CD4-positive, alpha-beta T cell treated with Interleukin-12 subunit alpha and Interleukin-12 subunit beta, for 1 hour (primary cell): ENCODE results near the gene PERM1.

Experiments
- DNase-seq: peaks from one replicate; pipeline ENCODE4 v3.0.0-alpha.2; 2020

PERM1 gene

DNA sequence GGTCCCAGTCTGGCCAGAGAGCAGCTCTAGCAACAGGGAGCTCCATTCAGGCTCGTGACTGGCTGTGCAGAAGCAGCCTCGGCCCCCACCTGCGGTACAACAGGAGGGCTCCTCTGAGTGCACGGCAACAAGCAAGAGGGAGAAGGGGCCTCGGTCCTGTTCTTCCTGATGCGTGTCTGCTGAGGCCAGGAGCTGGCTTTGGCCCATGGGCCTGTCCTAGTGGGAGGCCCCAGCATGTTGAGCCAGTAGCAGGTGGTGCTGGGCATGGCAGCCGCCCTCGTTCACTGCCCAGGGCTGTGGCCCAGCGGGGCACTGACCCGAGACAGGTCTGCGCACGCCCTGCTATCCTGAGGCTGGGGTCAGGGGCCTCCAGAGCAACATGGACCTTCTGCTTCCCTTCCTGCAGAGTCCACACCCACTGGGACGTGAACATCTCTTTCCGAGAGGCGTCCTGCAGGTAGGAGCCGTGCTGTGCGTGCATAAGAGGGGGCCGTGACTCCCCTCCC, 51.2 kb downstream of the PERM1 start:
- no peak for DNase-seq

DNA sequence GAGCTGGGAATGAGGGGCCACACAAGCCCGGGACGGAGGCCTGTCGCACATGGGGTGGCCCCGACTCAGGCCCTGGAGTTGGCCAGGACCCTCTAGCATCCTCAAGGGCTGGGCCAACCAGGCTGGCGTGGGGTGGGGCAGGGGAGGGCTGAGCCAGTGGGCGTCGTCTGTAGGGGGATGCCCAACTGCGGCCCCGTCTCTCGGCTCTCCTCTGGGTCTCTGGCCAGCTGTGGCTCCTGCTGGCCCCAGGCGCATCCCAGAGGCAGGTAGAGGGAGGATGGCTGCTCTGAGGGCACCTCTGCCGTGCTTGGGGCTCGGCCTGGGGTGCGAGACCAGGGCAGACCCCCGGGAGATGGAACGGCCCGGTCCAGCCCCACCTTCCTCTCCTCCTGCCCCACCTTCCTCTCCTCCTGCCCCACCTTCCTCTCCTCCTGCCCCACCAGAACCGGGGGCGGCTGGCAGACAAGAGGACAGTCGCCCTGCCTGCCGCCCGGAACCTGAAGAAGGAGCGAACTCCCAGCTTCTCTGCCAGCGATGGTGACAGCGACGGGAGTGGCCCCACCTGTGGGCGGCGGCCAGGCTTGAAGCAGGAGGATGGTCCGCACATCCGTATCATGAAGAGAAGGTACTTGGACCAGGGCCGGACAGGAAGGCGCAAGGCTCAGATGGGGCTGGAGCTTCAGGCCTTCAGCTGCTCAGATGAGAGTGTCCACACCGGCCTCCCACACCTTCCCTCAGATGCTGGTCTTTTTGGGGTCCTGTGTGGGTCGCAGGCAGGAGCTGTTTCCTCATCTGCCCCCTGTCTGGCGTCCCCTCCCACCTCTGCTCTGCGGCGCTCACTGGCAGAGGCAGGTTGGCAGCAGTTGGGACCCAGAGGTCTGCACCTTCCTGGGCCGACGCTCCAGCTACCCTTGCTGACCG, 51.9 kb downstream of the PERM1 start:
- no peak for DNase-seq

DNA sequence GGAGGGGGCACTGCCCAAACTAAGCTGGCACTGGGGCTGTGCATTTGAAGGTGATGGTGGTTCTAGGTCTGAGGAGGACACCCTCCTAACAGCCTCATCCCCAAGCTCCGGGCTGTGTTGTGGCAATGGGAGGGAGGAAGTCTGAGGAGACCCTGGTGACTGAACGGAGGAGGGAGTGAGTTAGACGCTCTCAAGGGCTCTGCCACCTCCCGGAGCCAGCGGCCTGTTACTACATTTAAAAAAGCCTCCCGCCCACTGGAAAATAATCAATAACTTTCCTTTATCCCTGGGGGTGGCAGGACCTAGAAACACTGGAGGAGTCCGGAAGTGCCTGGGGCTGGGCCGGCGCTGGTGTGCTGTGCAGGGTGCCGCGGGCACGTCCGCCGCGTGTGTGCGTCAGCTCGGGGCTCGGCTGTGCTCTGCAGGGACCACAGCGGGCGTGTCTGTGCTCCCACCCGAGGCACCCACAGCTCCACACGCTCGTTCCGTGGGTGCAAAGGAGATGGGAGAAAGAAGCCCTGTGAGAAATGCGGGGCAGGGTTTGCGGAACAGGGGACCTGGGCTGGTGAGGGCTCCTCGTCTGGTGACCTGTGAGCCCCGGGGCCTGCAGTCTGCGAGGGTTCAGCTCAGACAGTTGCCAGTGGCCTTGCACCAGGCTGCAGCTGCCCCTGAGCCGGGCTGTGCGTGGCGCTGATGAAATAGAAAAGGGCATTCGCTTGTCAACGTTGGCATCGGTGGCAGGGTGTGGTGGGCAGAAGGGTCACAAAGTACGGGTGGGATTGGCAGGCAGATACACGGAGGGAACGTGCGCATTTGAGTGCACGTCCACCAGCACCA, 52.9 kb downstream of the PERM1 start:
- DNase-seq: no peak

DNA sequence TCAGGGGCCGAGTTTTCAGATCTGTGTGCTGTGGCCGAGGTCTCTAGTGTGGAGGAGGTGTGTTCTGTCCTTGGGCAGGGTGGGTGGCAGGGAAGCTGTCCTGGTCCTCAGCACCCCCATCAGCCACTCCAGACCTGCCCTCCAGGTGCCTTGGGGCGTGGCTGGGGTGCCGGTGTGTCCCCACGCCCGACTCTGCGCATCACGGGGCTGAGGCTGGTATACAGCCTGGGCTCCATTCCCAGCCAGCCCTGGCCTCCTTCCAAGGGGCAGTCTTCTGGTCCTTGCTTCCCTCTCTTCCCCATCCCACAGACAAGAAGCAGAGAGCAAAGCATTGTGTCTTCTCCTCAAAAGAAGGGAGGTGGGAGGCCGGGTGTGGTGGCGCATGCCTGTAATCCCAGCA, 54.1 kb downstream of the PERM1 start:
- no peak for DNase-seq

DNA sequence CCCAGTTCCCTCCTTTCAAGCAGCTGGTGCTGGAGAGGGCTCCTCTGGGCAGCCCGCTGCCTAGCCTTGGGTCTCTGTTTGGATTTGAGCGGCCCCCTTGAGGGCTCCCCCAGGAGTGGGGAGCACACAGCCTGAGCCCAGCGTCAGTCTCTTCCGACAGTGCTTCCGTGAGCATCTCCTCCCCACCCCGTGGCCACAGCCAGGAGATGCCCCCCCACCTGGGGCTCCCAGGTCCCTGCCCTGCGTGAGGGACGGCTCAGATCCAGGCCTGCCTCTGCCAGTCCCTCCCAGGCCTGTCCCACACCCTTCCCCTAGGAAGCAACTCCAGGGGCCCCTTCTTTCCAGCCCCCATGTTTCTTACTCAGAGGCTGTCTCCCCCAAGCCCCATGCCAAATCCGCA, 54.7 kb downstream of the PERM1 start:
- DNase-seq: no peak

DNA sequence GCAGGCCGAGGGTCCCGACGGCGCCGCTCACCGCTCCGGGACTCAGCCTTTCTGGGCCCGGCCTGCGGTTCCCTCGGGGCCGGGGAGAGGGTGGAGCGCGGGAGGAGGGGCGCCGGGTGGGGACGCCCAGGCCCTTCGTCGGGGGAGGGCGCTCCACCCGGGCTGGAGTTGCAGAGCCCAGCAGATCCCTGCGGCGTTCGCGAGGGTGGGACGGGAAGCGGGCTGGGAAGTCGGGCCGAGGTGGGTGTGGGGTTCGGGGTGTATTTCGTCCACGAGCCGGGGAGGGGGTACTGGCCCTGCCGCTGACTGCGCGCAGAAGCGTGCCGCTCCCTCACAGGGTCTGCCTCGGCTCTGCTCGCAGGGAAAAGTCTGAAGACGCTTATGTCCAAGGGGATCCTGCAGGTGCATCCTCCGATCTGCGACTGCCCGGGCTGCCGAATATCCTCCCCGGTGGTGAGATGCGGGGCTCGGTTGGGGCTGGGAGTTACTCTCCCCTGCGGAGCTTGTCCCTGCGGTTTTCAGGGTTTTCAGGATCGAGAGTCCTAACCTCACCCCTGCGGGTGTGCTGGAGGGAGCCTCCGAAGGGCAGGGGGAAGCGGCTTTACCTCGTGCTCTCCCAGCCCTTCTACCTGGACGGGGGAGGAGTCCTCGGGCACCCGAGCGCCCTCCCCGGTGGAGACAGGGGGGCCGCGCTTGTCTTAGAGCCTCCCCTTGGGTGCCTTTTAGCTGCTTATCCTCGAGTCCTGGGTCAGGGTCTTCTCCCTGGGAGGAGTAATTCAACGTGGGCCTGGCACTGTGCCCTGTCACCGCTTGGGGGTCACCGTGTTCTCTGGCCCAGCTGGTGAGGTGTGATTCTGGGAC, 56.1 kb downstream of the PERM1 start:
- DNase-seq: no peak
